OCI-LY7 (cell line): ENCODE measurements around the gene GPR35. TPM values are rescaled to one million over a fixed set of nuclear protein-coding genes. Genes with fewer than 3 reads are reported as not detected.

Experiments used
- BruUV-seq: library from RNA; stranded (reverse); fragments of 400-500 nt; replicated peaks from 2 replicates; lab custom pipeline; 2021; lab: Mats Ljungman, UMichigan
- CTCF ChIA-PET: fragments of 300-600 bp; sonication (Branson Sonifier 250); formaldehyde crosslinking; loops from one replicate; lab custom pipeline; 2022; ENCODE audit warnings: antibody characterized with exemption; ENCODE audit not compliant: unreplicated experiment; lab: Charles Lee
- POLR2A ChIA-PET: fragments of 300-600 bp; sonication (Branson Sonifier 250); formaldehyde crosslinking; loops from one replicate; lab custom pipeline; 2022; ENCODE audit warnings: antibody characterized with exemption; lab: Charles Lee
- DNase-seq: peaks from one replicate; pipeline ENCODE4 v3.0.0-alpha.2; 2015; ENCODE audit warnings: low spot score
- H2AFZ ChIP-seq: fragments of 200-600 bp; sonication (generic), shearing (Covaris generic); 2 replicates; pipeline ENCODE4 v1.6.1; 2014; ENCODE audit warnings: mild to moderate bottlenecking, antibody characterized with exemption, low read length, moderate library complexity
- H3K27ac ChIP-seq: fragments of 200-600 bp; sonication (generic); 2 replicates; pipeline ENCODE4 v1.5.1; 2014; ENCODE audit warnings: mixed run types, low read depth, mild to moderate bottlenecking, moderate library complexity, low read length, inconsistent platforms; ENCODE audit not compliant: poor library complexity, severe bottlenecking
- H3K36me3 ChIP-seq: fragments of 200-600 bp; sonication (generic); 2 replicates; pipeline ENCODE4 v1.6.1; 2014; ENCODE audit warnings: mild to moderate bottlenecking, antibody characterized with exemption, low read length, moderate library complexity, mixed read lengths; ENCODE audit not compliant: insufficient read depth
- H3K4me1 ChIP-seq: fragments of 200-600 bp; sonication (generic); 2 replicates; pipeline ENCODE4 v1.5.1; 2014; ENCODE audit warnings: mild to moderate bottlenecking, low read length; ENCODE audit not compliant: insufficient read depth, poor library complexity, severe bottlenecking
- H3K4me2 ChIP-seq: fragments of 200-600 bp; sonication (generic); 2 replicates; pipeline ENCODE4 v1.6.1; 2014; ENCODE audit warnings: mild to moderate bottlenecking, low read length
- H3K4me3 ChIP-seq: fragments of 200-600 bp; sonication (generic); 2 replicates; pipeline ENCODE4 v1.5.1; 2014; ENCODE audit warnings: mild to moderate bottlenecking, low read depth, low read length; ENCODE audit not compliant: poor library complexity, severe bottlenecking
- H3K79me2 ChIP-seq: fragments of 200-600 bp; sonication (generic); 2 replicates; pipeline ENCODE4 v1.6.1; 2016; ENCODE audit warnings: low read depth, mild to moderate bottlenecking, low read length, moderate library complexity, mixed read lengths; ENCODE audit not compliant: insufficient read depth
- H3K9me2 ChIP-seq: fragments of 200-600 bp; sonication (generic); 2 replicates; pipeline ENCODE4 v1.6.1; 2016; ENCODE audit warnings: mild to moderate bottlenecking, low read length, mixed read lengths; ENCODE audit not compliant: insufficient read depth
- H3K9me3 ChIP-seq: fragments of 200-600 bp; sonication (generic); 2 replicates; pipeline ENCODE4 v1.6.1; 2014; ENCODE audit warnings: mild to moderate bottlenecking, mixed run types, low read length, mixed read lengths
- H4K20me1 ChIP-seq: fragments of 200-600 bp; sonication (generic); 2 replicates; pipeline ENCODE4 v1.6.1; 2014; ENCODE audit warnings: mild to moderate bottlenecking, antibody characterized with exemption, low read length, moderate library complexity, mixed read lengths; ENCODE audit not compliant: insufficient read depth
- CTCF ChIP-seq: fragments of 200-600 bp; sonication (generic); conservative IDR thresholded peaks from 2 replicates; pipeline ENCODE4 v1.5.1; 2014; ENCODE audit warnings: mild to moderate bottlenecking, antibody characterized with exemption, low read length, moderate library complexity, mixed read lengths
- EZH2phosphoT487 ChIP-seq: fragments of 200-600 bp; sonication (generic); IDR thresholded peaks from 2 replicates; pipeline ENCODE4 v1.6.1; 2018; ENCODE audit warnings: low read depth, borderline replicate concordance, mild to moderate bottlenecking, mixed run types, antibody characterized with exemption, low read length, moderate library complexity, mixed read lengths
- intact Hi-C: fragments of 100-400 bp; cut with micrococcal nuclease; formaldehyde crosslinking; loops from one replicate; pipeline ENCODE4 v1.10.0; 2022; ENCODE audit not compliant: unreplicated experiment
- total RNA-seq, 2 experiments: library from RNA; depleted of rRNA in 1 of 2; stranded (reverse); fragments of >200 nt in 1 of 2; shearing (Covaris generic) in 1 of 2; gene quantifications; 2 replicates each; pipeline ENCODE4 v1.2.3, GENCODE V29; 2014 to 2022

The GPR35 gene
- total RNA-seq, 2 experiments from 2014 or later: 0.88 to 2.4 TPM

GRCh38 chr2:240579771-240580614 lies 45.3 kb upstream of the GPR35 start:
- POLR2A ChIA-PET: interaction anchor here (0.9 to 1.5 kb wide), 3 partner anchors 11 to 19 kb away, joined by 3 to 12 read pairs (median 3); no protein-coding TSS in a partner anchor
- CTCF ChIA-PET: interaction anchor here (1.1 to 1.3 kb wide), 2 partner anchors 13 to 14 kb away, joined by 3 to 4 read pairs; no protein-coding TSS in a partner anchor
- no peaks in the 10 kb centered on the region for H3K9me3 ChIP-seq
- H3K79me2 ChIP-seq: peaks cover 44% of the 10 kb centered on the region
- peaks cover 61% of the 10 kb centered on the region for H3K4me1 ChIP-seq
- 0 out of 2 replicates have a peak, but pooled peaks cover 4% of the 10 kb centered on the region for H4K20me1 ChIP-seq
- peak overlapping the region; percentile 47 for H3K4me2 ChIP-seq
- TF ChIP-seq EZH2phosphoT487 (no peak), CTCF (peak; percentile 75)
- no peaks in the 10 kb centered on the region for H3K9me2 ChIP-seq
- no TSS peak for BruUV-seq
- intact Hi-C loops: loop anchor here (10.0 kb wide), 1 partner anchor 735 kb away; the partner anchor contains the start of genes HDLBP and SEPTIN2
- DNase-seq: peak; percentile 76
- peaks cover 77% of the 10 kb centered on the region for H3K36me3 ChIP-seq
- no peak overlapping the region for H3K4me3 ChIP-seq
- peak overlapping the region; percentile 69 for H3K27ac ChIP-seq
- no peak overlapping the region for H2AFZ ChIP-seq

GRCh38 chr2:240581811-240582210 lies 43.5 kb upstream of the GPR35 start:
- Histone ChIP-seq H3K9me3 (no peaks in the 10 kb centered on the region), H3K9me2 (no peaks in the 10 kb centered on the region), H3K4me3 (no peak overlapping the region), H3K4me2 (peak overlapping the region; percentile 82; the same call in 1 of the 2 replicates), H3K36me3 (peaks cover 65% of the 10 kb centered on the region), H3K79me2 (peaks cover 48% of the 10 kb centered on the region), H3K4me1 (peaks cover 58% of the 10 kb centered on the region), H3K27ac (no peak overlapping the region), H2AFZ (no peak overlapping the region), H4K20me1 (0 out of 2 replicates have a peak, but pooled peaks cover 4% of the 10 kb centered on the region)
- TF ChIP-seq CTCF: no peak
- no peak for TF ChIP-seq EZH2phosphoT487
- intact Hi-C loops: loop anchor here (10.0 kb wide), 1 partner anchor 733 kb away; the partner anchor contains the start of genes HDLBP and SEPTIN2
- no peak for DNase-seq
- CTCF ChIA-PET: no interaction called here
- BruUV-seq: no TSS peak
- POLR2A ChIA-PET: interaction anchor here (0.6 kb wide), 1 partner anchor 1512 kb away, joined by 3 read pairs; no protein-coding TSS in a partner anchor
